Neural progenitor cell (in vitro differentiated cells): ENCODE data around the gene RNF151.

Source experiments
- CTCF ChIP-seq: fragments of 200-600 bp; sonication (generic); IDR thresholded peaks from 2 replicates; pipeline ENCODE4 v1.5.1; 2017; ENCODE audit warnings: antibody characterized with exemption, mild to moderate bottlenecking
- EZH2 ChIP-seq: fragments of 200-600 bp; sonication (generic); IDR thresholded peaks from 2 replicates; pipeline ENCODE4 v1.6.1; 2017; ENCODE audit warnings: antibody characterized with exemption, mild to moderate bottlenecking, moderate library complexity

- TF ChIP-seq EZH2 (no peak), CTCF (no peak)
These were observed 33.5 kb upstream of the RNF151 start for GRCh38 chr16:1933097-1933661.
